ENCODE results near the gene VRK1.

Gene VRK1

GRCh38 chr14:96852823-96853422 is 55.7 kb downstream of the VRK1 start:
- TF ChIP-seq CTCF (IDR thresholded peaks at IDR 0.05; ENCODE audit: insufficient read depth, low read length, poor library complexity, severe bottlenecking) (peak; percentile 50), EZH2phosphoT487 (conservative IDR thresholded peaks at IDR 0.05; ENCODE audit: low read length) (no peak)
- Histone ChIP-seq H3K4me2 (ENCODE audit: low read depth, low read length, poor library complexity, severe bottlenecking) (no peak overlapping the region), H3F3A (ENCODE audit: insufficient read depth) (peaks cover 4% of the 10 kb centered on the region; the same call in 1 of the 2 replicates), H3K79me2 (ENCODE audit: insufficient read depth, low read length) (no peaks in the 10 kb centered on the region; the same call in 1 of the 2 replicates), H4K20me1 (ENCODE audit: low read depth, low read length) (0 out of 2 replicates have a peak, but pooled peaks cover 3% of the 10 kb centered on the region), H3K9ac (ENCODE audit: low read length) (no peak overlapping the region), H3K4me3 (ENCODE audit: insufficient read depth, low read length, poor library complexity, severe bottlenecking) (no peak overlapping the region), H3K9me2 (replicated peaks; ENCODE audit: insufficient read depth, low read length) (no peaks in the 10 kb centered on the region), H3K27ac (ENCODE audit: low read depth, low read length) (no peak overlapping the region), H3K36me3 (ENCODE audit: low read length) (peaks cover 44% of the 10 kb centered on the region), H2AFZ (ENCODE audit: low read depth, low read length, severe bottlenecking) (no peak overlapping the region), H3K9me3 (ENCODE audit: insufficient read depth, low read length) (no peaks in the 10 kb centered on the region), H3K27me3 (ENCODE audit: low read length) (no peaks in the 10 kb centered on the region)

- no peak overlapping the region for H3K4me2 ChIP-seq (ENCODE audit: low read depth, low read length, poor library complexity, severe bottlenecking)
- TF ChIP-seq EZH2phosphoT487 (conservative IDR thresholded peaks at IDR 0.05; ENCODE audit: low read length) (no peak), CTCF (IDR thresholded peaks at IDR 0.05; ENCODE audit: insufficient read depth, low read length, poor library complexity, severe bottlenecking) (no peak)
- H3F3A ChIP-seq (ENCODE audit: insufficient read depth): peaks cover 3% of the 10 kb centered on the region; the same call in 1 of the 2 replicates
- H4K20me1 ChIP-seq (ENCODE audit: low read depth, low read length): no peaks in the 10 kb centered on the region; the same call in 1 of the 2 replicates
- peaks cover 3% of the 10 kb centered on the region; the same call in 1 of the 2 replicates for H3K79me2 ChIP-seq (ENCODE audit: insufficient read depth, low read length)
- H2AFZ ChIP-seq (ENCODE audit: low read depth, low read length, severe bottlenecking): no peak overlapping the region
- H3K9me3 ChIP-seq (ENCODE audit: insufficient read depth, low read length): no peaks in the 10 kb centered on the region
- H3K9me2 ChIP-seq (replicated peaks; ENCODE audit: insufficient read depth, low read length): no peaks in the 10 kb centered on the region
- no peak overlapping the region for H3K9ac ChIP-seq (ENCODE audit: low read length)
- H3K27ac ChIP-seq (ENCODE audit: low read depth, low read length): no peak overlapping the region
- H3K27me3 ChIP-seq (ENCODE audit: low read length): no peaks in the 10 kb centered on the region
- H3K36me3 ChIP-seq (ENCODE audit: low read length): peaks cover 53% of the 10 kb centered on the region
- no peak overlapping the region for H3K4me3 ChIP-seq (ENCODE audit: insufficient read depth, low read length, poor library complexity, severe bottlenecking)
Measured at GRCh38 chr14:96858643-96859042, 61.5 kb downstream of the VRK1 start.

DNA sequence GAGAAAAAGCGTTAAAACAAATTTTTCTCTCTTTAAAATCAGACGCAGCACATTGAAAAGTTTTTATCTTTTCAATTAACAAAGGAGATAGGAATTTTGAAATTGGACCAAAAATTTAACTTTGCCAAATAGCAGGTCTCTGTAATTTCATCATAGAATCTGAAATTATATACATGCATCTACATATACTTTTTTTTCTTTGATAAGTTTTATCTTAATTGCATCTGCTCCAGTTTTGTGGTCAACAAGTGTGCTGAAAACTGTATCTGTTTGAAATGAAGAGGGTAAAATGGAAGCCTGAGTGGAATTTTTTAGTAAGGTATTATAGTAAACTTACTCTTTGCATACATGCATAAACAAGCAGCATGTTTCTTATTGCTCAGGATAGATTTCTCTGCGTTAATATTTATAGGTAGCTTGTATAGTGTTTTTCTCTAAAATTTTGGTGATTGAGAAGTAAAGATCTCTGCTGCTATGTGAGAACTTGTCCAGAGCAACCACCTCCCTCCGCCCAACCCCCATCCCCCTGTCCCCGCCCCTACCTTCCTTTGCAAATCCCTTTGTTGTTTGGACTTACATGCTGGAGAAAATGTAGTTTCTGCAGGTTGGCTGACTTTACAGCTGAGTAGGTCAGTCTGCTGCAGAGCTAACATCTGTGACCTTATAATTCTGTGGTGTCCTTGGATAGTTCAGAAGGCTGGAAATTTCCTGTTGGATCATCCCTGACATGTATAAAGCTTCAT is 64.6 kb downstream of the VRK1 start:
- no peak overlapping the region for H3K4me2 ChIP-seq (ENCODE audit: low read depth, low read length, poor library complexity, severe bottlenecking)
- H3K9ac ChIP-seq (ENCODE audit: low read length): no peak overlapping the region
- peaks cover 36% of the 10 kb centered on the region for H3K36me3 ChIP-seq (ENCODE audit: low read length)
- H4K20me1 ChIP-seq (ENCODE audit: low read depth, low read length): no peaks in the 10 kb centered on the region; the same call in 1 of the 2 replicates
- no peaks in the 10 kb centered on the region for H3K9me2 ChIP-seq (replicated peaks; ENCODE audit: insufficient read depth, low read length)
- H3K4me3 ChIP-seq (ENCODE audit: insufficient read depth, low read length, poor library complexity, severe bottlenecking): no peak overlapping the region
- H3K27ac ChIP-seq (ENCODE audit: low read depth, low read length): no peak overlapping the region
- no peak overlapping the region for H2AFZ ChIP-seq (ENCODE audit: low read depth, low read length, severe bottlenecking)
- no peaks in the 10 kb centered on the region for H3K9me3 ChIP-seq (ENCODE audit: insufficient read depth, low read length)
- H3K27me3 ChIP-seq (ENCODE audit: low read length): no peaks in the 10 kb centered on the region
- peaks cover 3% of the 10 kb centered on the region; the same call in 1 of the 2 replicates for H3K79me2 ChIP-seq (ENCODE audit: insufficient read depth, low read length)
- TF ChIP-seq EZH2phosphoT487 (conservative IDR thresholded peaks at IDR 0.05; ENCODE audit: low read length) (no peak), CTCF (IDR thresholded peaks at IDR 0.05; ENCODE audit: insufficient read depth, low read length, poor library complexity, severe bottlenecking) (no peak)
- peaks cover 3% of the 10 kb centered on the region; the same call in 1 of the 2 replicates for H3F3A ChIP-seq (ENCODE audit: insufficient read depth)
